GM06990 (cell line): Measurements from ENCODE around the gene ZNF3.

Experiments
- DNase-seq: peaks from one replicate; pipeline ENCODE4 v3.0.0-alpha.2; 2011; ENCODE audit not compliant: insufficient read length; ENCODE audit errors: extremely low read depth
- H3K27me3 ChIP-seq: replicated peaks from 2 replicates; pipeline ENCODE4 v1.6.0; 2011; ENCODE audit warnings: low read length; ENCODE audit not compliant: control insufficient read depth, insufficient read depth
- H3K36me3 ChIP-seq: 2 replicates; pipeline ENCODE4 v1.5.1; 2011; ENCODE audit warnings: low read length; ENCODE audit not compliant: control insufficient read depth, insufficient read depth
- H3K4me3 ChIP-seq: replicated peaks from 2 replicates; pipeline ENCODE4 v1.5.1; 2011; ENCODE audit warnings: low read depth, mild to moderate bottlenecking, control low read depth, low read length
- TF ChIP-seq, protein P1 (sequence below): IDR thresholded peaks from 2 replicates; pipeline ENCODE4 v1.5.1; 2011; ENCODE audit warnings: low read length, control low read depth, mild to moderate bottlenecking, inconsistent platforms; ENCODE audit not compliant: insufficient read depth, poor library complexity, severe bottlenecking

Gene ZNF3

DNA sequence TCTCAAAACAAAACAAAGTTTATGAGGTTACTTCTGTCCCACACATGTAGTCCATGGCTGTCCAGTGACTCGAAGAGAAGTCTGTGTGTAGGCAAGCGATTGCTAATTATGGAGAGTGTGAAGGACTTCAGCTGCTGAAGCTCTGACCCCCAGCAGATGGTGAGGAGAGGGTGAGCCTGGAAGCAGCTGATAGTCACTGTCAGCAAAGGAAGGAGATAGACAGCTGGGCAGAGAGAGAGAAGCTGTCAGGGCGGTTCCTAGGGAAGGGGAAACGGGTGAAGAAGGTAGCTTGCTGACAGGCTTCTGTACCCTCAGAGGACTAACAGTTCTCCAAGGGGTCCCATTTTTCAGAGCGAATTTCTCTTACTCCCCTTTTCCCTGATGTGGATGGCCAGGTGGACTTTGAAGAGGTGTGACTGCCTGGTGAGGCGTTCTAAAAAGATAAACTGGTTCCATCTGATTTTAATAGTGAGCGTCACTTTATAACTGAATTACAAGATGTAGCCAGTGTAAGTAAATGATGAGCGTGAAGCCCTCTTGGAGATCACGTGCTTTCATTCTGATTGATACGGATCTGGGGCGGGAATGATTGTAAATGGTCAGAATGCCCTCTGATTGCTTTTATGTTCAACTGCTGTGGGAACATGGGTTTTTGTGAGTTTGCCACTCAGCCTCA lies 19.9 kb downstream of the ZNF3 start:
- no peak for DNase-seq
- TF ChIP-seq, protein P1, sequence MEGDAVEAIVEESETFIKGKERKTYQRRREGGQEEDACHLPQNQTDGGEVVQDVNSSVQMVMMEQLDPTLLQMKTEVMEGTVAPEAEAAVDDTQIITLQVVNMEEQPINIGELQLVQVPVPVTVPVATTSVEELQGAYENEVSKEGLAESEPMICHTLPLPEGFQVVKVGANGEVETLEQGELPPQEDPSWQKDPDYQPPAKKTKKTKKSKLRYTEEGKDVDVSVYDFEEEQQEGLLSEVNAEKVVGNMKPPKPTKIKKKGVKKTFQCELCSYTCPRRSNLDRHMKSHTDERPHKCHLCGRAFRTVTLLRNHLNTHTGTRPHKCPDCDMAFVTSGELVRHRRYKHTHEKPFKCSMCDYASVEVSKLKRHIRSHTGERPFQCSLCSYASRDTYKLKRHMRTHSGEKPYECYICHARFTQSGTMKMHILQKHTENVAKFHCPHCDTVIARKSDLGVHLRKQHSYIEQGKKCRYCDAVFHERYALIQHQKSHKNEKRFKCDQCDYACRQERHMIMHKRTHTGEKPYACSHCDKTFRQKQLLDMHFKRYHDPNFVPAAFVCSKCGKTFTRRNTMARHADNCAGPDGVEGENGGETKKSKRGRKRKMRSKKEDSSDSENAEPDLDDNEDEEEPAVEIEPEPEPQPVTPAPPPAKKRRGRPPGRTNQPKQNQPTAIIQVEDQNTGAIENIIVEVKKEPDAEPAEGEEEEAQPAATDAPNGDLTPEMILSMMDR = no peak
- Histone ChIP-seq H3K4me3 (no peak overlapping the region), H3K27me3 (no peaks in the 10 kb centered on the region), H3K36me3 (peaks cover 14% of the 10 kb centered on the region)

DNA sequence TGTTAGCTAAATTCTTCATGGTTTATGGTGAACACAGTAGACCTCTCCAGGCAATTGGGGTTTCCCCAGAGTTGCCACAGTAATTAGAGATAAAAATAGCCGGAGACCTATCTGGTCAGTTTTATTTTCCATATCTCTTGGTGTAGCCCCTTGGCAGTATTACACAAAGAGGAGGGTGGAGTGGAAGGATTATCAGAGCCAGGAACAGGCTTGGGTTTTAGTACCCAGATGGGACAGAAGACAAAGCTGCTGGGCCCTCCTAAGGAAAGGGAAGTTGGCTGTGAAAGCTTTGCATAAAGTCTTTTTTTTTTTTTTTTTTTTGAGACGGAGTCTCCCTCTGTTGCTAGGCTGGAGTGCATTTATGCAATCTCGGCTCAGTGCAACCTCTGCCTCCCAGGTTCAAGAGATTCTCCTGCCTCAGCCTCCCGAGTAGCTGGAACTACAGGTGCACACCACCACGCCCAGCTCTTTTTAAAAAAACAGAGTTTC lies 22.2 kb downstream of the ZNF3 start:
- Histone ChIP-seq H3K27me3 (no peaks in the 10 kb centered on the region), H3K36me3 (peaks cover 12% of the 10 kb centered on the region), H3K4me3 (no peak overlapping the region)
- DNase-seq = no peak
- TF ChIP-seq, protein P1 = no peak

DNA sequence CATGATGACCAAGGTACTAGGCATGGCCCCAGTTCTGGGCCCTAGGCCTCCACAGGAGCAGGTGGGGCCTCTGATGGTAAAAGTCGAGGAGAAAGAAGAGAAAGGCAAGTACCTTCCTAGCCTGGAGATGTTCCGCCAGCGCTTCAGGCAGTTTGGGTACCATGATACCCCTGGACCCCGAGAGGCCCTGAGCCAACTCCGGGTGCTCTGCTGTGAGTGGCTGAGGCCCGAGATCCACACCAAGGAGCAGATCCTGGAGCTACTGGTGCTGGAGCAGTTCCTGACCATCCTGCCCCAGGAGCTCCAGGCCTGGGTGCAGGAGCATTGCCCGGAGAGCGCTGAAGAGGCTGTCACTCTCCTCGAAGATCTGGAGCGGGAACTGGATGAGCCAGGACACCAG lies 24.5 kb downstream of the ZNF3 start:
- H3K36me3 ChIP-seq = peaks cover 10% of the 10 kb centered on the region
- H3K4me3 ChIP-seq = no peak overlapping the region

DNA sequence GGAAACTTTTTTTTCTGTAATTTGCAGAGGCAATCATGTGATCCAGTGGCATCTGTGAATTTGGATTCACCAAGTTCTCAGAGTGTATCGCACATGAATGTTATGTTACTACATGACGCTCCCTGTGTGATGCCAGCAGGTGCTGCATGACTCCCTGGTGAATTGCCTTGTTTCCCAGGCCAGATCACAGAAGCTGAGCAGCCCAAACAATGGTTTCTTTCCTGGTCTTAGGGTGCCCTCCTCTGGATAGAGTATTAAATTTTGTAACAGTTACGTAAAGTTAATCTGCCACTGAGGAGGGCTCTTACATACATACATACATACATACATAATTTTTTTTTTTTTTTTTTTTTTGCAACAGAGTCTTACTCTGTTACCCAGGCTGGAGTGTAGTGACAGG lies 28.3 kb downstream of the ZNF3 start:
- Histone ChIP-seq H3K4me3 (no peak overlapping the region), H3K36me3 (peaks cover 9% of the 10 kb centered on the region), H3K27me3 (no peaks in the 10 kb centered on the region)
- TF ChIP-seq, protein P1 = peak; percentile 9
- DNase-seq = peak; percentile 31

More for the DNA sequence above, 24.5 kb downstream of the ZNF3 start:
- DNase-seq = no peak
- H3K27me3 ChIP-seq = no peaks in the 10 kb centered on the region
- TF ChIP-seq, protein P1 = no peak

DNA sequence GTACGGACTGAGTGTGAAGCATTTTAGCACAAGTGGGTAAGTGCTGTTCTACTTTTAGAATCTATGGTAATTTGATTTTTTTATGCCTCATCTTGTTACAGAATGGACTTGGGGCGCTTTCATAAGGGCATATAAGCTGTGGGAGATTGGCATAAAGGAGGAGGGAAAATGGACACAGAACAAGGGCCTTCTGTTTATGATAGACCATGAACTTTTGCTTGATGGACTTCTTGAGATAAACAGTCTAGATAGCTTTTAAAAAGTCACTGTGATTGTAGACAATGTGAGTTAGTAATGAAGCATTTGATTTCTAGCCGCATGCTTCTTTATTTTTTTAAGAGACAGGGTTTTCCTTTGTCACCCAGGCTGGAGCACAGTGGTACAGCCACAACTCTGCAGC lies 29.9 kb downstream of the ZNF3 start:
- no peak for DNase-seq
- no peaks in the 10 kb centered on the region for H3K27me3 ChIP-seq
- H3K36me3 ChIP-seq = peaks cover 1% of the 10 kb centered on the region; the same call in 1 of the 2 replicates
- TF ChIP-seq, protein P1 = no peak
- H3K4me3 ChIP-seq = no peak overlapping the region
